Breast epithelium (tissue), 4 donors: ENCODE data around the gene JDP2. TPM values are rescaled to one million over a fixed set of nuclear protein-coding genes. Genes with fewer than 3 reads are reported as not detected.

ENCODE experiments used
- DNase-seq, 2 donors: peaks; one replicate each; pipeline ENCODE4 v3.0.0-alpha.2; 2019; ENCODE audit warnings: low spot score in 2 of 2
- H3K27ac ChIP-seq, 2 donors: fragments of 200-600 bp; sonication (generic) in 1 of 2; one replicate each; pipeline ENCODE4 v1.5.1; 2016 to 2019; ENCODE audit warnings: mild to moderate bottlenecking in 1 of 2
- H3K27me3 ChIP-seq, 2 donors: fragments of 200-600 bp; sonication (generic) in 1 of 2; one replicate each; pipeline versions ENCODE4 v1.5.1 to v1.6.0; 2017 to 2019; ENCODE audit warnings: control low read depth in 1 of 2, mild to moderate bottlenecking in 1 of 2
- H3K36me3 ChIP-seq: fragments of 200-600 bp; one replicate; pipeline ENCODE4 v1.5.1; 2019
- H3K4me1 ChIP-seq, 2 donors: fragments of 200-600 bp; sonication (generic); one replicate each; pipeline ENCODE4 v1.5.1; 2016 to 2019; ENCODE audit warnings: control low read depth in 1 of 2
- H3K4me3 ChIP-seq, 3 donors: fragments of 200-600 bp; sonication (generic); 1 replicate in 2 of 3; 2 replicates in 1 of 3; pipeline ENCODE4 v1.5.1; 2016 to 2019; ENCODE audit warnings: mild to moderate bottlenecking in 3 of 3, moderate library complexity in 2 of 3
- H3K9me3 ChIP-seq, 2 donors: fragments of 200-600 bp; sonication (generic) in 1 of 2; one replicate each; pipeline ENCODE4 v1.5.1; 2016 to 2019; ENCODE audit warnings: control low read depth in 1 of 2
- POLR2A ChIP-seq: fragments of 450-650 bp; IDR thresholded peaks from one replicate; pipeline ENCODE4 v1.6.1; 2016; ENCODE audit warnings: antibody characterized with exemption, mild to moderate bottlenecking, moderate library complexity
- POLR2AphosphoS5 ChIP-seq, 3 donors: sonication (generic); formaldehyde crosslinking; IDR thresholded peaks; one replicate each; pipeline ENCODE4 v1.6.1; 2017; ENCODE audit warnings: antibody characterized with exemption in 3 of 3
- intact Hi-C: fragments of 100-400 bp; cut with DNase I; formaldehyde crosslinking; loops from one replicate; pipeline ENCODE4 v1.15.1; 2023; ENCODE audit warnings: low total_unique reads
- total RNA-seq, 3 donors: library from RNA; depleted of rRNA; stranded (reverse); fragments of >200 nt; gene quantifications; one replicate each; pipeline ENCODE4 v1.1.0, GENCODE V29; 2016
- TF ChIP-seq, protein P1 (sequence below), 3 donors: fragments of 450-650 bp; IDR thresholded peaks; one replicate each; pipeline ENCODE4 v1.5.1; 2016 to 2017; ENCODE audit warnings: antibody characterized with exemption in 3 of 3, mild to moderate bottlenecking in 3 of 3, moderate library complexity in 3 of 3

Gene JDP2
- total RNA-seq, 3 donors from 2014 or later: 35.7 to 153 (median 58.3) TPM

DNA sequence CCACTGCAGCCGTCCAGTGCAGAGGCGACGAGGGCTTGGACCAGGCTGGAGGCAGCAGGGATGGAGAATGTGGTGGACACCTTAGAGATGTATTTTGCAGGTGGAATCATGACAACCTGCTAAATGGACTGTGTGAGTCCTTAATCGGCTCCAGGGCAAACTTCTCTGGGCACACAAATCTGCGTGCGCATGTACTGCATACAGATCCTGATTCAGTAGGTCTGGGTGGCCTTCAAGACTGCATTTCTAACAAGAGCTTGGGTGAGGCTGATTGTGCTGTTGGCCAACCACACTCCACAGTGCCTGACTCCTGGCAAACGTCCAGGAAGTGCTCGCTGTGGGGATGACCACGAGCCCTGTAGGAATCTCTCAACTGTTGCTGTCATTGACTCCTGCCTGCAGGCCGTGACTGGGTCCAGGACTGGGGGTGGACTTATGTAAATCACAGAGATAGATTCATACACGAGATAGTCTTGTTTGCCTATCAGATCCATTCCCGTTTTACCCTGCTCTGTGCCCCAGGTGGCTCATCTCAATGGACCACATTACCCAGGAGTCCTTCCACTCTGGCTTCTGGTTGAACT, 27.2 kb downstream of the JDP2 start:
- Histone ChIP-seq H3K4me1 (peaks cover 23 to 40% of the 10 kb centered on the region in 2 donors), H3K27ac (peak overlapping the region; percentile 66 to 87), H3K9me3 (no peaks in the 10 kb centered on the region), H3K36me3 (no peaks in the 10 kb centered on the region), H3K4me3 (no peak overlapping the region), H3K27me3 (no peaks in the 10 kb centered on the region)
- peak in 1 of 2 donors; percentile 73 for DNase-seq
- intact Hi-C loops: no loop called here
- TF ChIP-seq POLR2AphosphoS5 (IDR thresholded peaks at IDR 0.05) (peak in 1 of 3 donors; percentile 36), POLR2A (no peak)

DNA sequence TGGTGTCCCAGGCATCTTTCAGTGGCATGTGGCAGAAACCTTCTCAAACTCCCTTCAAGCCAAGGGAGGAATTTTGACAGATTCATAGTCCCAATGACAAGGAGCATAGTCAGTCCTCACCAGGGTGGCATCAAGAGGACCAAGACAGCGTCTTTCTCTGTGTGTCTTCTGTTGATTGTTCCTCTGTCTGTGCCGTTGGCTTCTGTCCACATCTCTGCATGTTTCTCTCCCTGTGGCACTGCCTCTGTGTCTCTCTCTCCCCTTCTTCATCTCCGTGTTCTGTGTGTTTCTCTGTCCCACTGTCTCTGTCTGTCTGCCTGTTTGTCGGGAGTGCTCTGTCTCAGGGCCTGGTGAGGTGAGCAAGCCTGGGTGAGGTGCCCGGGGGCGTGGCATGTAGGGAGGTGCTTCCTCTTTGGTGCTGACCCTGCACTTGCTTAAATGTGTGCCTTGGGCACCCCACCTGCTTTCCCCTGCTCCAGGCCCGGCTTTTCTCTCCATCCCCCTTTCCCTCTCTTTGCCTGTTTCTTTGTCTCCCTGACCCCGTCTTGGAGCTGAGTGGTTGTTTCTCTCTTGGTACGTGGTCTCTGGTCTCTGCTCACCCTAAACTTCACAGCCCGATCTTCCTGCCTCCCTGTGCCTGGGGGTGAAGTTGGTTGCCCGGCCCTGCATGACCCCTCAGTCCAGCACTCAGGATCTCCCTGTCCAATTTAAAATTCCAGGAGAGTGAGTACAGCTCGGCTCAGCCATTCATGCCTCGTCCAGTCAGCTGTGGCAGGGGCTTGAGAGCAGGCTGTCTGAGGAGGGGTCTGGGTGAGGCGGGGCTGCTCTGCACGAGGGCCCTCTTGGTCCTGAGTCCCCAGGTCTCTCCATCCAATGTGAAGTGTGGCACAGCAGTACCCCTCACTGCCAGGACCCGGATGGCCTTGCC, 28.5 kb downstream of the JDP2 start:
- Histone ChIP-seq H3K36me3 (no peaks in the 10 kb centered on the region), H3K4me3 (no peak overlapping the region), H3K27me3 (no peaks in the 10 kb centered on the region), H3K9me3 (no peaks in the 10 kb centered on the region), H3K4me1 (peaks cover 23 to 31% of the 10 kb centered on the region in 2 donors), H3K27ac (peak overlapping the region; percentile 66 to 87)
- TF ChIP-seq POLR2AphosphoS5 (IDR thresholded peaks at IDR 0.05) (no peak), POLR2A (no peak)
- TF ChIP-seq, protein P1, sequence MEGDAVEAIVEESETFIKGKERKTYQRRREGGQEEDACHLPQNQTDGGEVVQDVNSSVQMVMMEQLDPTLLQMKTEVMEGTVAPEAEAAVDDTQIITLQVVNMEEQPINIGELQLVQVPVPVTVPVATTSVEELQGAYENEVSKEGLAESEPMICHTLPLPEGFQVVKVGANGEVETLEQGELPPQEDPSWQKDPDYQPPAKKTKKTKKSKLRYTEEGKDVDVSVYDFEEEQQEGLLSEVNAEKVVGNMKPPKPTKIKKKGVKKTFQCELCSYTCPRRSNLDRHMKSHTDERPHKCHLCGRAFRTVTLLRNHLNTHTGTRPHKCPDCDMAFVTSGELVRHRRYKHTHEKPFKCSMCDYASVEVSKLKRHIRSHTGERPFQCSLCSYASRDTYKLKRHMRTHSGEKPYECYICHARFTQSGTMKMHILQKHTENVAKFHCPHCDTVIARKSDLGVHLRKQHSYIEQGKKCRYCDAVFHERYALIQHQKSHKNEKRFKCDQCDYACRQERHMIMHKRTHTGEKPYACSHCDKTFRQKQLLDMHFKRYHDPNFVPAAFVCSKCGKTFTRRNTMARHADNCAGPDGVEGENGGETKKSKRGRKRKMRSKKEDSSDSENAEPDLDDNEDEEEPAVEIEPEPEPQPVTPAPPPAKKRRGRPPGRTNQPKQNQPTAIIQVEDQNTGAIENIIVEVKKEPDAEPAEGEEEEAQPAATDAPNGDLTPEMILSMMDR (IDR thresholded peaks at IDR 0.05): no peak
- no peak for DNase-seq
- intact Hi-C loops: no loop called here

DNA sequence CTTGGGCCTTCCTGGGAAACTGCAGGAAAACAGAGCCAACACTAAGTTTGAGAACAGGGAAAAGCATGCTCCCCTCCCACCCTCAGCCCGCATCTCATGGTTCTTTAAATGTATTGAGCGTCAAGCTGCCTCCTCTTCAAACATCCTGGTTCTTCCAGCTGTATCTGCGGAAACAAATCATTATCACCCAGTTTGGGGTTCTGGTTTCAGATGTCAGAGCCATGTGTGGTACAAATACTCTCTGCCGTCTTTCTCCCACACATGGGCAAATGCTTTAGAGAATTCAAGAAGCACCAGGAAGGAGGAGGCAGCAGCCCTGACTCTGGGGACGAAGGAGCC, 29.1 kb downstream of the JDP2 start:
- DNase-seq: no peak
- no peak for TF ChIP-seq POLR2AphosphoS5 (IDR thresholded peaks at IDR 0.05)
- TF ChIP-seq POLR2A: no peak
- TF ChIP-seq, protein P1 (IDR thresholded peaks at IDR 0.05): no peak
- Histone ChIP-seq H3K27me3 (no peaks in the 10 kb centered on the region), H3K4me3 (no peak overlapping the region), H3K9me3 (no peaks in the 10 kb centered on the region), H3K27ac (peak overlapping the region; percentile 66 to 87), H3K36me3 (no peaks in the 10 kb centered on the region), H3K4me1 (peaks cover 23 to 27% of the 10 kb centered on the region in 2 donors)
- intact Hi-C loops: no loop called here

DNA sequence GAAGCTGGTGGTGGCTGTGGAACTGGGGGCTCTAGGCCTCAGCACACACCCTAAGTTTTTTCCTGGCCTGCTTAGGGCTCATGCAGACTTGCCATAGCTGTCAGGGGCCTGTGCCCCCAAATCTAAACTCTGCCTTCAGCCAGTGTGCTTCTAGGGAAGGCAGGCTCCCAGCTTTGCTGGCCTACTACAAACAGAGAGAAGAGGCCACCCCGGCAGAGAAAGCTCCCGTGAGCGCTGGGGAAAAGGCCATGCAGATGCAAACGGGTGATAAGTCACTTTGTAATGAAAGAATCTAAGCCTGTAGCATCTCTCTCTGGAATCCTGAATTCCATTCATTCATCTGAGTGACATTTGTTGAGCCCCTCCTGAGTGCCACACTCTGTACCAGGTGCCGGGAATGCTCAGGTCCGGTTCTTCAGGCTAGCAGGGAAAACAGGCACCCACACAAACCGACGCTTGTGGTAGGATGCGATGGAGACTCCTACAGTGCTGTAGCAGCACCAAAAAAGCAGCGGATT, 29.9 kb downstream of the JDP2 start:
- Histone ChIP-seq H3K27ac (peak overlapping the region; percentile 66 to 87), H3K4me3 (no peak overlapping the region), H3K4me1 (peaks cover 20 to 22% of the 10 kb centered on the region in 2 donors), H3K9me3 (no peaks in the 10 kb centered on the region), H3K27me3 (no peaks in the 10 kb centered on the region), H3K36me3 (no peaks in the 10 kb centered on the region)
- intact Hi-C loops: no loop called here
- TF ChIP-seq, protein P1 (IDR thresholded peaks at IDR 0.05): no peak
- no peak for TF ChIP-seq POLR2A
- no peak for TF ChIP-seq POLR2AphosphoS5 (IDR thresholded peaks at IDR 0.05)
- DNase-seq: no peak

DNA sequence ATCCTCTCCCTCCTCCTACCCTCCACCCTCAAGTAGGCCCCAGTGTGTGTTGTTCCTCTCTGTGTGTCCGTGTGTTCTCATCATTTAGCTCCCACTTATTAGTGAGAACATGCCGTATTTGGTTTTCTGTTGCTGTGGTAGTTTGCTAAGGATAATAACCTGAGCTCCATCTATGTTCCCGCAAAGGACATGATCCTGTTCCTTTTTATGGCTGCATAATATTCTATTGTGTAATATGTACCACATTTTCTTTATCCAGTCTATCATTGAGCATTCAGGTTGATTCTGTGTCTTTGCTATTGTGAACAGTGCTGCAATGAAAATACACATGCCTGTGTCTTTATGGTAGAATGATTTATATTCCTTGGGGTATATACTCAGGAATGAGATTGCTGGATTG, 30.5 kb downstream of the JDP2 start:
- peak overlapping the region; percentile 83 to 86 for H3K27ac ChIP-seq
- intact Hi-C loops: no loop called here
- H3K9me3 ChIP-seq: no peaks in the 10 kb centered on the region
- H3K4me1 ChIP-seq: peaks cover 14 to 16% of the 10 kb centered on the region in 2 donors
- DNase-seq: no peak
- no peak for TF ChIP-seq POLR2AphosphoS5 (IDR thresholded peaks at IDR 0.05)
- TF ChIP-seq POLR2A: no peak
- TF ChIP-seq, protein P1 (IDR thresholded peaks at IDR 0.05): no peak
- no peak overlapping the region for H3K4me3 ChIP-seq
- H3K27me3 ChIP-seq: no peaks in the 10 kb centered on the region
- no peaks in the 10 kb centered on the region for H3K36me3 ChIP-seq
